Stimulated activated CD4-positive, alpha-beta T cell treated with anti-CD3 and anti-CD28 coated beads, Interleukin-12 subunit alpha, Interleukin-12 subunit beta, amount 100 ng/mL, for 4 hours (primary cell): ENCODE results near the gene PHPT1.

Source experiments
- DNase-seq: peaks from one replicate; pipeline ENCODE4 v3.0.0-alpha.2; 2020

Gene PHPT1

GRCh38 chr9:136890661-136891060, 41.5 kb downstream of the PHPT1 start:
- DNase-seq = no peak

GRCh38 chr9:136896027-136896426, 46.8 kb downstream of the PHPT1 start:
- DNase-seq = no peak

- DNase-seq = no peak
Measured at GRCh38 chr9:136898483-136899100, 49.4 kb downstream of the PHPT1 start.

- no peak for DNase-seq
Measured at GRCh38 chr9:136899196-136899595, 50.0 kb downstream of the PHPT1 start.

- DNase-seq = no peak
Measured at GRCh38 chr9:136900556-136900955, 51.3 kb downstream of the PHPT1 start.
